Measurements from ENCODE around the gene TEAD4.

Gene TEAD4

DNA sequence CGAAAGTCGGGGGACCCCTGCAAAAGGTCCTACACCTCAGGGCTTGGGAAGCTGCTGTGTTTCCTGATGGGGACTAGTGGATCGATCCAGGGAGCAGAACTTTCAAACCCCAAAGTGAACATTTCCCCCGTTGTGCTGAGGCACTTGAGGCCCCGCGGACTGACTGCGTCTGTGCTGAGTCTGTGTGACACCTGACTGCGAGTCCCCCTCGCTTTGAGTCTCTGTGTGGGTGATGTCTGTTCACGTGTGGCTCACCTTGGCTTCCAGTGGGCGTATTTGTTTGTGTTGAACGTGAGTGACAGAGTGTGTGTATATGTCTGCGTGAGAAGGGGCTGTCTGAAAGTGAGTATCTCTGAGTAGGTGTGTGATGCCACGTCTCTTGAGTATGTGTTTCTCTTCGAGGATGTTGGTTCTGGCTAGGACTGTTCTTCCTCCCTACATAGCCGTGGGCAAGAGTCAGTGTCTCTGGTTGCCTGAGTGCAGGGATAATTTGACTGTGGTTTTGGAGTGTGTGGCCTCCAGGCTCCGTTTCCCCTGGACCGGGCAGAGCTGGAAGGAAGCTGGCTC, 1.3 kb downstream of the TEAD4 start:
- no peak for DNase-seq (ENCODE audit: low read depth in 2 of 2)

DNA sequence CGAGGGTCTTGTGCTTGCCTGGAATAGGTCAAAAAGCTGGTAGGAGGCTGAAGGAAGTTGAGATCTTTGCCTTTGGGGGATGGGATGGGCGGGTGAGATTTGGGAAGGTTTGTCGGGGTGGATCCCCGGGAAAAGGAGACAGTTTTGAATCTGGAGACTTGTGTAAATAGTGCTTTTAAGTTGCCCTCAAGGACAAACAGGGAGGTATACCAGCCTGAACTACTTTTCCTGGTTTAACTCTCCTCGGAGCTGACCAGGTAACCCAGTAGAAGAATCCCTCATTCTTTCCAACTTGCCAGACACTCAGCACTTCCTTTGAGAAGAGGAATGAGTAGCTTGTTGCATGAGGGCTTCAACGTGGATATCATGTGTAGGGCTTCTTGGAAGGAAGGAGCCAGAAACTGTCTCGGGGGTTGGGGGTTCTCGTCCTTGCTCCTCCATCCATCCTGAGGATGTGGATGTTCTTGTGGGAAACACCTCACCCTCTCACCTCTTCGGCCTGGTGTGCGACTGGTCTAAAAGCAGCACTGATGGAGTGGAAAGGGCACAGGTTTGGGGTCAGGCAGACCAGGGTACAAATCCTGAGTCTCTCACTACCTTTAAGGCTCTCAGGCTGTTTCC, 1.9 kb downstream of the TEAD4 start:
- DNase-seq (ENCODE audit: low read depth in 2 of 2): no peak

DNA sequence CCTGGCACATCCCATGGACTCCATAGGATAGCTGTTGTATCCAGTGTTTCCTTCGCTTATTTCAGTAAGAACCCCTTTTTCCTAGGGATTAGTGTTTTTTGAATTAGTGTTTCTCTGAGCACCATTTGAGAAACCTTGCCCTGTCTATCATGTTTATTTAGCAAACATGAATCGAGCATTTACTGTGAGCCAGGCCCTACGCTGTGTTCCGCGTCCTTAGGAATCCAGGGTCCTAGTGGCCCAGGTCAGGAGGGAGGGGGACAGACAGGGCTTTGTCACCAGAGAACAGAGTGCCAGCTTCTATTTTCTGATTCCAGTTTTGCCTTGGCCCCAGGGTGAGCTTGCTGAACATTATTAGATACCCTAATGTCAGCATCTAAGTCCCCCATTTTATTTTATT, 2.5 kb downstream of the TEAD4 start:
- DNase-seq (ENCODE audit: low read depth in 2 of 2): no peak

DNA sequence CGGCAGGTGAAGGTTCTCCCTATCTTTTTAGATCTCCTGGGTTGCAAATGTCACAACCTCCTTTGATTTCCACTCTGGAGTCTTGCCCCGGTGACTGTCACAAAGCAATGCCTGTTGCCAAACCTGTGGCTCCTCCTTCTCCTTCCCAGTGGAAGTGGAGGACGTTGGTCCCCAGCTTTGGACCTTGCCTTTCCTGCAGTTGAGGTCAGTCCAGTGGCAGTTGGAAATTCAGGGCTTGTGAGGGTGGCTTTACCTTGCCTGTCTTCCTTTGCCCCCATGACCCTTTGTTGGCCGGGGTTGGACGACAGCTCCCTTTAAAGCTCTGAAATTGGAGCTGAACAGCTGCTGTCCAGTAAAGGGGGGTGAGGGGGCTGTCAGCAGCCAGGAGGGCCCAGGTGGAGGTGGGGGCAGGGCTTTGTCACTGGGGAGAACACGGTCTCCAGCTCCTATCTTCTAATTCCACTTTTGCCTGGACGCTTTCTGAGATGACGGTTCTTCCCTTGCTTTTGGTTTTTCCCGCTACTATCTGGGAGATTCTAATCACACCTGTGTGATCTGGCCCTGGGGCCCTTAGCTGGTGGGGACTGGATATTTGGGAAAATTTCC, 4.1 kb downstream of the TEAD4 start:
- DNase-seq (ENCODE audit: low read depth in 2 of 2): no peak

DNA sequence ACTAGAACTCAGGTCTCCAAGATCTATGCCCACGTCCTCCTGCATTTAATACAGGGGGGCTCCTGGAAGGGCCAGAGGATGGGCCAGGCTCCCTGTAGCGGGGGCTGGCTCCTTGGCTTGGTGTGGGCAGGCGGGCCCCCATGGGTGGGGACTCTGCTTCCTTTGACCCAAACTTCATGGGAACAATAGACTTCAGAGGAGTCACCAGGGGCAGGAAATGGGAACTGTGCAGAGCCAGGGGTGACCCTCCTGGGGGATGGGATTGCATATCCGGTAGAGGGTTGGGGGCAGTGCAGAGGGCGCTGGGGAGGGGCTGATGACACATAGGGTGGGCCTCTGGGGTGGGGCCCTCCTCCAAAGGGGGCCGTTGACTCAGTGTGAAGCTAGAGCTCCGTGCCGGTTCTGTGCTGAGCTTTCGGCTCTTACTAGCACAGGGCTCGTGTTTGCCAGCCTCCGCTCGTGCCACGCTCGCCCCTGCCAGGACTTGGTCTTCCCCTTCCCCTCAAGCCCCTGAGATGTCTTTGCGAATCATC, 4.6 kb downstream of the TEAD4 start:
- no peak for DNase-seq (ENCODE audit: low read depth in 2 of 2)

DNA sequence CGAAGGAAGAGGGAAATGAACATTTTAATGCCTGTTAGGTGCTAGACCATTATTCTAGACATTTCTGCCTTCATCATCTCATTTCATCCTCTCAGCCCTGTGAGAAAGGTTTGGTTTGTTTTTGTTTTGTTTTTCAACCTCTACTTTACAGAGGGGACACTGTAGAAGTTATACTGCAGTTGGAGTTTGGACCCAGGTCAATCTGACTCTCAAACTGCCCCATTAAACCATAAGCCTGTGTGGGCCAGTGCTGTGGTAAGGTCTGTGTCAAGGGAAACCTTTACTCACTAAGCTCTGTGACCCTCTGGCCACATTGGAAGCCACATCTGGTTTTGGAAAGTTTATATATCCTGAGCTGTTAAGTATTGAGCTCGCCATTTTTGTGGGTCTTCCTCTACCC, 8.5 kb downstream of the TEAD4 start:
- no peak for DNase-seq (ENCODE audit: low read depth in 2 of 2)

DNA sequence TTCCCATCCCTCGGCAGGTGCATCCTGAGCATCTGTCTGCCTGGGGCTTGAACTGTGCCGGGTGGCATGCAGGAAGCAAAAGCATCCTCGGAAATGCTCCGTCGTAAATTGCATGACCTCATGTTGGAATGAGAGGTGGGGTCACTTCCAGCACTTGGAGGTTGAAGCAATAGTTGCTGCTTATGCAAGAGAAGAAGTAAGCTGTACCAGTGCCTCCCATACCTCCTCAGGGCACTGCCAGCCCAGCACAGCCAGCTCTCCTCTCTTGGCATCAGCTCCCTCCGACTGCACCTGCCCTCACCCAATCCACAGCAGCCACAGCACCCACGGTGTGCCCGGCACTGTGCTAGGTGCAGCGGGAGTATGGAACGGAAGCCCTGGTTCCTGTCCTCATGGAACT, 11.5 kb downstream of the TEAD4 start:
- DNase-seq (ENCODE audit: low read depth in 2 of 2): no peak

DNA sequence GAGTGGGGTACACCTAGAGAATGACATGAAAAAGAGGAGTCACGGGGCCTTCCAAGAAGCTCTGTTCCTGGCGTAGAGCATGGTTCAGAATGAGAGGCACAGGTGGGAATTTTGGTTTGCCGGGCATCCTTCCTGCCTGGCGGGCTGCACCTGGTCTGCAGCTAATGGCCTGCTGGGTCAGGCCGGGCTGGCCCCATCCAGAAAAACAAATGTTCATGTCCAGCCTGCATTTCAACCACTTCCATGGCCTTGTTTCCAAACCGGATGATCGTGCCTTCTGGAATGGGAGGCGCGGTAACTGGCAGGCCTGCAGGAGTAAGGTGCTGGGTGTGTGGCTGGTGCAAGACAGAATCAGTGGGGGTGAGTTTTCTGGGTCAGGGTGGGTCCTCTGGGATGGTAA, 14.4 kb downstream of the TEAD4 start:
- DNase-seq (ENCODE audit: low read depth in 2 of 2): no peak

DNA sequence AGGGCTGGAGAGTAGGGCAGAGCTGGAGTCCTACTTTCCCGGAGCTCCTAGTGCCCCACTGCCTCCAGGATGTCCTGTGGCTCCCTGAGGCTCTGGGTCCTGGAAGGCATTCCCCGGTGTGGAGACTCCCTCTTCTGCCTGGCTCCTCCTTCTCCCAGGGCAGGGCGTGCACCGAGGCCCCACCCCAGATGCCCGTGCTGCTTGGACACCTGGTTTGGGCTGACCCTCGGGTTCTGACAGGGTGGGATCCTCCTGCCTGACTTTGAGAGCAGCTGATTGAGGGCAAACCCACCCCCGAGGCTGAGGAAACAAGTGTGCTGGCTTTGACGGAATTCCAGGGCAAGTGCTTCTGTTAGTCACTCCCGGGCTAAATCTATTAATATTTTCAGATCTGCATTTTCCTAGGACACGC, 15.4 kb downstream of the TEAD4 start:
- no peak for DNase-seq (ENCODE audit: low read depth in 2 of 2)

DNA sequence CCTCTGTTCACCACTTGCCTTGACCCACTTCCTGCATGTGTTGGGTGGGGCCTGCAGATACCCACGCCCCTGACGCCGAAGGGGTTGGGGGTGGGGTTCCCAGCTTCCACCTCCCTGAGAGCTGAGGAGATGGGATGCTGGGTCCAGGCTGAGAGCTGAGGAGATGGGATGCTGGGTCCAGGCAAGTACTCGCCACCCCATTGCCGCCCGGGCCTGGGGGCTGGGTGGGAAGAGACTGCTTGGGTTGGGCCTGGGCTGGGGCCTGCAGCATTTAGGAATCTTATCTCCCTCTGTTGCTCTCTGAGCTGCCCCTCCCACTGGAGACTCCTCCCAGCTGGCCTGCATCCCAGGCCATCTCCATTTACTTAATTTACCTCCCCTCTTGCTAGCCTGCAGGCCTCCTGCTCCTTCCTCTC, 17.4 kb downstream of the TEAD4 start:
- no peak for DNase-seq (ENCODE audit: low read depth in 2 of 2)

DNA sequence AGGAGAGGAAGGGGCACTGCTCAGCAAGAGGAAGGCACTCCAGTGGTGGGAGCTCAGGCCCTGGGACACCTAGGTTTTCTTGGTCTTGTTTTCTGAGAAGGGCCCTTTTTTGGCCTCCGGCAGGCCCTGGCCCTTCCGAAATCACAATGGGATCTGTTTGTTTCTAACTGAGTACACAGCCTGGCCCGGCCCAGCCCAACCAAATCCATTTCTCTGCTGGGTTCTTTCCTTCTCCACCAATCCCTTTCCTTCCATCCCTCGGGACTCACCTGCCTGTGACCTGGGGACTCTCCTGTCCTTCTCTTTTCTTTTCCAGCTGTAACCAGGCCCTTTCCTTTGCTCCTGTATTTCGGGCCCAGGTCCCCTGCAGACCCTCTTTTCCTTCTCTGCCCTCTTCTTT, 18.6 kb downstream of the TEAD4 start:
- no peak for DNase-seq (ENCODE audit: low read depth in 2 of 2)

DNA sequence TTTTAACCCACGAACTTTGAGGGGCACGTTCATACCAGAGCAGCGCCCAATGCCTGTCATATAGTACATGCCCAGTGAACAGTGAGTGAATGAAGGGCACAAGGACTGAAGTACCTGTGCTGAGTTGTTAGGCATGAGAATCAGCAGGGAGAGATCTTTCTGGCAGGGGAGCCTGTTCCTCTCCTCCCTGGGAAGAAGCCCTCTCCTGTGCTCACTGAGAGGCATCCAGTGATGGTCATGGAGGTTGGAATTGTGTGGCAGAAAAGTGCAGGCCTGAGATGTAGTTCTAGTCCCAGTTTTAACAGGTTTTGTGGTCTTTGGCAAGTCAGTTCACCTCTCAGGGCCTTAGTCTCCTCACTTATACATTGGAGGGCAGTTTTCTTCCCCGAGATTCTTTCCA, 20.6 kb downstream of the TEAD4 start:
- DNase-seq (ENCODE audit: low read depth in 2 of 2): no peak

DNA sequence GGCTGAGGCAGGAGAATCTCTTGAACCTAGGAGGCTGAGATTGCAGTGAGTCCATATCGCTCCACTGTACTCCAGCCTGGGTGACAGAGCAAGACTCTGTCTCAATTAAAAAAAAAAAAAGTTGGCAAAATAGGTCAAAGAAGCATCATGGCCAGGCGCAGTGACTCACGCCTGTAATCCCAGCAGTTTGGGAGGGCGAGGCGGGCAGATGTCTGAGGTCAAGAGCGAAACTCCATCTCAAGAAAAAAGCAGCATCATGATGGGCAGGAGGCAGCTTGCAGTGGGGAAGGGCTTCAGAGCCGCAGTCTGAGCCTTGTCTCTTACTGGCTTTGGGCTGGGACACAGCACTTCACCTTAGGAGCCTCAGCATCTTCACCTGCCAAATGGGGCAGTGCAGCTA, 21.4 kb downstream of the TEAD4 start:
- no peak for DNase-seq (ENCODE audit: low read depth in 2 of 2)

DNA sequence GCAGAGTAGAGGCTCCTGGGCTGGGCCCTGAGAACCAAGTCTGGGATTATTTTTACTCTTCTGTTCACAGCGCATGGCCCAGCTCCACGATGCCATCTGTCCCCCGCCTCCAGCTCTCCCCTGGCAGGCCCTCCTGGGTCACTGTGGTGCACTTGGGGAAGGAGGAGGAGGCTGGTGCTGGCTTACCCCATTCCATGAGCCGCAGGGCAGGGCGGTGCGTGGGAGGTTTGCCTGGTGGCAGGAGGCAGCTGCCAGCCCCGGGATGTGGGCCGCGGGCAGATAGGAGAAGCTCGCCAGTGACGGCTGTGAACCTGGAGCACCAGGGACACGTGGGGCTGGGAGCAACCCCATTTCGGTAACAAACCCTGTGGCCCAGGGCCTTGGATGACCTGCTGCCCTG, 23.2 kb downstream of the TEAD4 start:
- DNase-seq (ENCODE audit: low read depth in 2 of 2): no peak

DNA sequence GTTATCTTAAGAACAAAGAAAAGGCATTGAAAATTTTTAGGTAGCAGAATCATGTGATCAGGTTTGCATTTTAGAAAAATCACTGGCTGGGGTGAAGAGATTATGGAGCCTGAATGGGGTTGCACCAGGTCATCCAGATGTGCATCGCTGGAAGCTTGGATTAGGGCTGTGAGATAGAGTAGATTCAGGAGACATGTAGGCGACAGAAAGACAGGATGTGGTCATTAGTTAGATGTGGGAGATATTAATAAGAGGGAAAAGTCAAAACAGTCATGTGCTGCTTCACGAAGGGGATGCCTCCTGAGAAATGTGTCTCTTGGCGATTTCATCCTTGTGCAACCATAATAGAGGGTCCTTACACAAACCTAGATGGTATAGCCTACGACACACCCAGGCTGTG, 25.1 kb downstream of the TEAD4 start:
- DNase-seq (ENCODE audit: low read depth in 2 of 2): no peak

DNA sequence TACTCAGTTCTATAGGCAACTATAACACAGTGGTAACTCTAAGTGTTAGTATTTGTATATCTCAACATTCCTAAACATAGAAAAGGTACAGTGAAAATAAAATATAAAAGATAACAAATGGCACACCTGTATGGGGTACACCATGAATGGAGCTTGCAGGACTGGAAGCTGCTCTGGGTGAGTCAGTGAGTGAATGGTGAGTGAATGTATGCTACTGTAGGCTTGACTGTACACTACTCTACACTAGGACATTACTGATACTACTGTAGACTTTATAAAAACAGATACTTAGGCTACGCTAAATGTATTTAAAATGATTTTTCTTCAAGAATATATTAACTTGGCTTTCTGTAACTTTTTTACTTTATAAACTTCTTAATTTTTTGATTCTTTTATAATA, 25.5 kb downstream of the TEAD4 start:
- no peak for DNase-seq (ENCODE audit: low read depth in 2 of 2)

DNA sequence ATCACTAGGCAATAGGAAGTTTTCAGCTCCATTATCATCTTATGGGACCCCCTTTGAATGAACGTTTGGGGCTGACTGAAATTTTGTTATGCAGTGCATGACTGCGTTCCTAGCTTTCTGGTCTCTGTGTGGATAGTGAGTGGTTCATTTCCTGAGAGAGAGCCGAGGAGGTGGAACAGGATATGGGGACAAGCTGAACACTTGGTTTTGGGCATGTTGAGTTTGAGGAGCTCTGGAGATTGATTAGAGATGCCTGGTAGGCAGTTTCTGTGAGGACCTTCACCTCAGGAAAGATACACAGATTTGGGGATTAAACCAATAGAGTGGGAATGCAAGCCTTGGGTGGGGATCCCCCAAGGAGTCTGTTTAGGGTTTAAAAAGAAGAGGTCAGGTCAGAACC, 27.7 kb downstream of the TEAD4 start:
- no peak for DNase-seq (ENCODE audit: low read depth in 2 of 2)

DNA sequence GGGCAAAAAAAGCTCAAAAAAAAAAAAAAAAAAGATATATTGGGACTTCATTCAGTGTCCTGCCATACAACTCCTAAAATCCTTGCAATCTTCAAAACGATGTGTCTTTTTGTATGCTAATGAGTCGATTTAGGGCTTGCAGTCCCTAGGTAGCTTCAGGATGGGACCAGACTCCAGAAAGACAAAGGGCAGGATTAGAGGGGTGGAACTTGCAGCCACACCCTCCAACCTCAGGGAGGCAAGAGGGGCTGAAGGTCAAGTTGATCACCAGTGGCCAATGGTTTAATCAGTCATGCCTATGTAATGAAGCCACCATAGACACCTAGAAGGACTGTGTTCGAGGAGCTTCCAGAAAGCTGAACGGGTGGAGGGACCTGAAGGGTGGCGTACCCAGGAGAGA, 29.3 kb downstream of the TEAD4 start:
- no peak for DNase-seq (ENCODE audit: low read depth in 2 of 2)

DNA sequence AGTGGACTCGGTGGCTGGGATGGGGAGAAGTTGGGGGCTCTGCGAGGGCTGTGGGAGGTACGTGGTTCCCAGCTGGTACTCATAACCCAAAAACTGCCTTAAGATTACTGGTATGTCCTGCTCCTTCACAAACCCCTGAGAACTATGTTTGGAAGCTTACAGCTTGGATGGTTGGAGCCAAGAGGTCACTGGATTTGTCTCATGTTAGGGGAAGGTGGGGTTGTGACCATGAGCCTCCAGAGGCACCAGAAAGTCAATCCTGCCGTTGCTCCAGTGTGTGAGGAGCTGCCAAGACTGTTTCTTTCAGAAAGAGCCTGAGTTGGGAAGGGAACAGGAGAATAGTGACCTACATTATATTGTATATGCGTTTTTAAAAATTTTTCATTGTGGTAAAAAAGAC, 33.5 kb downstream of the TEAD4 start:
- DNase-seq (ENCODE audit: low read depth in 2 of 2): no peak

DNA sequence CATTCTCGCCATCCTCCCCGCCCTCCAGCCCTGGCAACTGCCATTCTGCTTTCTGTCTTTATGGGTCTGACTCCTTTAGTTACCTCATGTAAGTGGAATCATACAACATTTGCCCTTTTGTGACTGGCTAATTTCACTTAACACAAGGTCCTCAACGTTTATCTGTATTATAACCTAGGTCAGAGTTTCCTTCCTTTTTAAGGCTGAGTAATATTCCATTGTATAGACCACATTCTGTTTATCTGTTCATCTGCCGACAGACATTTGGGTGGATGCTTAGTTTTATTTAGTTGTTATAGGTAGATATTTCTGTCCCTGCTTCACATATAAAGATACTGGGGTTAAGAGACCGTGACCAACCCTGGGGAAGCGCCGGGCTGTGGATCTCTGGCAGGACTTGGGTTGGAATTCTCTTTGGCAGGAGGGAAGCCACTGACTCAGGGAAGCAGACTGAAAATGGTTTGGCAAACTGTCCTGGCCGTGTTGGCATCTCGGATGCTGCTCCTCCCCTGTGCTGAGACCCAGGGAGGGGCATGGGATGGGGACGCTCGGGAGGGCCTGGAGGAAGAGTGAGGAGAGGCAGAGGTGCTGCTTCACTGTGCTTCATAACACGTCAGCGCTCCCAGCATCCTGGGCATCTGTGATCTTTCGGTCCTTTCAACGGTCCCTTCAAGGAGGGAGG, 38.9 kb downstream of the TEAD4 start:
- DNase-seq (ENCODE audit: low read depth in 2 of 2): no peak

DNA sequence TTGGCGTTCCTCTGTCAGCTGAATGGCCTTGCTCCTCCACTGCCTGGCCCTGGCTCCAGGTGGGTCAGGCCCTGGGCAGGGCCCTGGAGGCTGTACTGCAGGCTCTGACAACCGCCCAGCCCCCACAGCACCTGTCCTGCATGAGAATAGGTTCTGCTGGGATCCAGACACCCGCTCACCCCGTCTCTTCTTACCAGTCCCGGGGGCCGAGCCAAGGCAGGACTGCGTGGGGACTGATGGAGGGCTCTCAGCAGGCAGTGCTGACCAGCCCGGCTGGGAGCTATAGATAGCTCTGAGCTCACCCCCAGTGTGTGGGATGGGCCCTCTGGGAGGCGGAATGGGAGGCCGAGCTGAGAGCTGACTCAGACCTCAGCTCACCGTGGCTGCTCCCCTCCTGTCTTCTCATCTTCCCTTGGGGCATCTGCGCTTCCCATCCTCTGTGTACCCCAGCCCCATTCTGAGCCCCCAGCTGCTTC, 39.6 kb downstream of the TEAD4 start:
- no peak for DNase-seq (ENCODE audit: low read depth in 2 of 2)

DNA sequence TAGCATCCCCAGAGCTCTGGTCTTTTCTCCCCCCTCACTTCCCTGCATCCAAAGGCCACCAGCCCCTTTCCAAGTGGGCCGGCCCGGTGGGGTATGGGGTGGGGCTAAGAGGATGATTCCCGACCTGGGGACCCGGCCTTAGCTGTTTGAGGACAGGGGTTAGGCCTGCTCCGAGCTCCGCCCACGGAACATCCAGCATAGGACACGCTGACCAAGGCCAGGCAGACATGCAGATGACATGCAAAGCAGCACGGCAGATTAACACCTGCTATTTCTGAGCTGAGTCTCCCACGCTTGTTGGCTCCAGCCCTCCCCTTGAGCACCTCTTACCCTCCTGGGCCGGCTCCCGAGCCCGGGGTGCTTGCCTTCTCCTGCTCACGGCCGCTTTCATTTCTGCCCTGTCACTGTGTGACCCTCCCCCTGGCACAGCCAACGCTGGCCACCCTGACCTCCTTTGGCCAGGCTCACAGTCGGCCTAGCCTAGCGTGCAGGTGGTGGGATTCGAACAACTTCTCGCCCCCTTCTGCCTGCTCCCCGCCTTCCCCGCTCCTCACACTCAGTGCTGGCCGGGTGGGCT, 40.2 kb downstream of the TEAD4 start:
- DNase-seq (ENCODE audit: low read depth in 2 of 2): no peak
